ENCODE measurements around the gene TRPM4.

The TRPM4 gene

DNA sequence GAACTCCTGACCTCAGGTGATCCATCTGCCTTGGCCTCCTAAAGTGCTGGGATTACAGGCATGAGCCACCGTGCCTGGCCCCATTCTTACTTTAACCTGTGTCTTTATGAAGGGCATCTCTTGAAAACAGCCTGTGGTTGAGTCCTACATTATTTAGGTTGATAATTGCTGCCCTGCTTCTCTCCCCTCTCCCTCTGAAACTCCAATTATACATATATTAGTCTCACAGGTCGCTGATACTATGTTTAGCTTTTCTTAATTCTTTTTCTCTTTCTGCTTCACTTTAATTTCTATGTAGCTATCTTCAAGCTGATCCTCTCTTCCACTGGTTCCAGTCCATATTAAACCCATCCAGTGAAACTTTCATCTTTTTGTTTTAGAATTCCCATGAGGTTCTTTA, 92.3 kb downstream of the TRPM4 start:
- Histone ChIP-seq H2AFZ (ENCODE audit: low read depth, low read length) (no peak overlapping the region), H3K4me3 (ENCODE audit: low read length) (no peak overlapping the region), H3K27ac (ENCODE audit: low read length) (no peak overlapping the region), H3K9ac (ENCODE audit: low read length) (no peak overlapping the region), H3K79me2 (ENCODE audit: low read length) (no peaks in the 10 kb centered on the region), H3K36me3 (replicated peaks; ENCODE audit: low read depth, low read length) (no peaks in the 10 kb centered on the region), H3K4me2 (ENCODE audit: low read length) (no peak overlapping the region), H3K27me3 (ENCODE audit: low read depth, low read length) (no peaks in the 10 kb centered on the region), H4K20me1 (ENCODE audit: insufficient read depth, low read length) (no peaks in the 10 kb centered on the region), H3K4me1 (ENCODE audit: low read length) (peaks cover 3% of the 10 kb centered on the region; the same call in 1 of the 2 replicates), H3K9me3 (ENCODE audit: insufficient read depth, low read length) (no peaks in the 10 kb centered on the region)
- TF ChIP-seq CTCF (IDR thresholded peaks at IDR 0.05; ENCODE audit: low read depth, low read length), result no peak
- no peak for TF ChIP-seq EZH2phosphoT487 (IDR thresholded peaks at IDR 0.05; ENCODE audit: low read depth)

- no peak overlapping the region for H3K4me3 ChIP-seq (ENCODE audit: low read length)
- 0 out of 2 replicates have a peak, but pooled peaks cover 4% of the 10 kb centered on the region for H3K27me3 ChIP-seq (ENCODE audit: low read depth, low read length)
- H3K27ac ChIP-seq (ENCODE audit: low read length), result no peak overlapping the region
- no peaks in the 10 kb centered on the region for H3K36me3 ChIP-seq (replicated peaks; ENCODE audit: low read depth, low read length)
- H3K4me1 ChIP-seq (ENCODE audit: low read length), result no peaks in the 10 kb centered on the region
- no peaks in the 10 kb centered on the region for H4K20me1 ChIP-seq (ENCODE audit: insufficient read depth, low read length)
- no peaks in the 10 kb centered on the region for H3K79me2 ChIP-seq (ENCODE audit: low read length)
- peaks cover 15% of the 10 kb centered on the region for H3K9me3 ChIP-seq (ENCODE audit: insufficient read depth, low read length)
- no peak overlapping the region for H2AFZ ChIP-seq (ENCODE audit: low read depth, low read length)
- TF ChIP-seq EZH2phosphoT487 (IDR thresholded peaks at IDR 0.05; ENCODE audit: low read depth) (no peak), CTCF (IDR thresholded peaks at IDR 0.05; ENCODE audit: low read depth, low read length) (no peak)
- H3K9ac ChIP-seq (ENCODE audit: low read length), result no peak overlapping the region
- no peak overlapping the region for H3K4me2 ChIP-seq (ENCODE audit: low read length)
These were observed 98.1 kb downstream of the TRPM4 start for GRCh38 chr19:49255674-49256073.

GRCh38 chr19:49256691-49257090, 99.1 kb downstream of the TRPM4 start:
- Histone ChIP-seq H3K4me1 (ENCODE audit: low read length) (no peaks in the 10 kb centered on the region), H3K4me3 (ENCODE audit: low read length) (no peak overlapping the region), H3K9ac (ENCODE audit: low read length) (no peak overlapping the region), H3K27ac (ENCODE audit: low read length) (no peak overlapping the region), H3K9me3 (ENCODE audit: insufficient read depth, low read length) (peaks cover 15% of the 10 kb centered on the region), H2AFZ (ENCODE audit: low read depth, low read length) (no peak overlapping the region), H3K79me2 (ENCODE audit: low read length) (no peaks in the 10 kb centered on the region), H3K27me3 (ENCODE audit: low read depth, low read length) (0 out of 2 replicates have a peak, but pooled peaks cover 4% of the 10 kb centered on the region), H3K36me3 (replicated peaks; ENCODE audit: low read depth, low read length) (no peaks in the 10 kb centered on the region), H4K20me1 (ENCODE audit: insufficient read depth, low read length) (no peaks in the 10 kb centered on the region), H3K4me2 (ENCODE audit: low read length) (no peak overlapping the region)
- TF ChIP-seq EZH2phosphoT487 (IDR thresholded peaks at IDR 0.05; ENCODE audit: low read depth) (no peak), CTCF (IDR thresholded peaks at IDR 0.05; ENCODE audit: low read depth, low read length) (no peak)

Data from OCI-LY3 (cell line).